ENCODE results near the gene WDCP.
"Not testable (repeated sequence)": the region's sequence is repeated elsewhere in the genome, so short reads cannot be mapped to it uniquely, and the experiment has no call there.

The WDCP gene

GRCh38 chr2:24058564-24059271, 11.5 kb upstream of the WDCP start:
- no peak for DNase-seq

DNA sequence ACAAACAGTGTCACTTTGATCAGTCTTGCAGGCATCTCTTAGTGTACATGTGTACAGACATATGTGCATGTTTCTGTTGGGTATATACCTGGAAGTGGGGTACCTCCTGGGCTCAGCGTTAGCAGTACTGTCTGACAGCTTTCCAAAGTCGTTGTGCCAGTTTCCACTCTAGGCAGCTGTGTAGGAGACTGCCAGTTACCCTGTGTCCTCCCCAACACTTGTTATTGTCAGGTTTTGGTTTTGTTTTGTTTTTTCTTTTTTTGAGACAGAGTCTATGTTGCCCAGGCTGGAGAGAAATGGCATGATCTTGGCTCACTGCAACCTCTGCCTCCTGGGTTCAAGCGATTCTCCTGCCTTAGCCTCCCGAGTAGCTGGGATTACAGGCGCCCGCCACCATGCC, 8.6 kb upstream of the WDCP start:
- DNase-seq, result no peak

DNA sequence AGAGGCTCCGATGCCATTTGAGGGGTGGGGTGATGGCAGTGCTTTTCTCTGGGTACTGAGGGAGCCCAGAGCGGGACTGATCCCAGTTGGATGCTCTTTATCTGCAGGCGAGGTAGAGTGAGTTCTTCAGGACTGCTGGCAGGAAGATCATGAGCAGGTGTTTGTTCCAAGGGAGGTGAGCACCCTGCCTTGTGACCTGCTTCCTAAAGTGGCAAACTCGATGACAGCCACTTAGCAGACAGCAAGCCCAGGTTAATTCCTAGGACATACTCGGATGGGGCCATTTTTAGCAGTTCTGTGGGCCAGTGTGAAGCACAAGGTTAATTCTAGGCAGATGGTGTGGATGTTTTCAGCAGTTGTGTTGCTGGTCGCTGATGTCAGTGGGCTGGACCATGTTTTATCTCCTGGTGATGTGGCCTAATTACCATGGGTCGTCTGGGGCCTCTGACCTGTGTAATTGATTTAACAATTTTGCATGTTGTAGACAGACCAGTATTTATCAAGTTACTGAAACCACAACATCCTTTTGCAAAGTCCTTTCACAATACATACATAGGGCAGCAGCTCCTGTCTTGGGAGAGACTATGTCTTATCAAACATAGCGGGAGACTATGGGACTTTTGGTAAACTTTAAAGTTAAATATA, 7.3 kb upstream of the WDCP start:
- no peak for DNase-seq

GRCh38 chr2:24052951-24053350, 5.8 kb upstream of the WDCP start:
- DNase-seq, result no peak

DNA sequence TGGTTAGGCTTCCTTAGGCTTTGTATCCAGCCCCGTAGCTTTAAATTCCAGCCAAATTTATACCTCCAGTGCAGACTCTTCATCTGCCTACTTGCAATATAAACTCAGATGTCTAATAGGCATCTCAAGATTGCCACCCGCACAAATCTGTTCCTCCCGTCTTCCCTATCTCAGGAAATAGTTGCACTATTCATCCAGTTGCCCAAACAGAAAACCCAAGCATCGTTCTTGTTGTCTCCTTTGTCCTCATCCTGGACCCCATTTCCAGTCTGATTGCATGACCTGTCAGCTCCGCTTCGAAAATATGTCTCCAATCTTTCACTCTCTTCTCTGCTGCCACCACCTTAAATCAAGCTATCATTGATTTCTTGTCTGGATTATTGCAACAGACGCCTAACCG, 4.6 kb upstream of the WDCP start:
- no peak for DNase-seq

DNA sequence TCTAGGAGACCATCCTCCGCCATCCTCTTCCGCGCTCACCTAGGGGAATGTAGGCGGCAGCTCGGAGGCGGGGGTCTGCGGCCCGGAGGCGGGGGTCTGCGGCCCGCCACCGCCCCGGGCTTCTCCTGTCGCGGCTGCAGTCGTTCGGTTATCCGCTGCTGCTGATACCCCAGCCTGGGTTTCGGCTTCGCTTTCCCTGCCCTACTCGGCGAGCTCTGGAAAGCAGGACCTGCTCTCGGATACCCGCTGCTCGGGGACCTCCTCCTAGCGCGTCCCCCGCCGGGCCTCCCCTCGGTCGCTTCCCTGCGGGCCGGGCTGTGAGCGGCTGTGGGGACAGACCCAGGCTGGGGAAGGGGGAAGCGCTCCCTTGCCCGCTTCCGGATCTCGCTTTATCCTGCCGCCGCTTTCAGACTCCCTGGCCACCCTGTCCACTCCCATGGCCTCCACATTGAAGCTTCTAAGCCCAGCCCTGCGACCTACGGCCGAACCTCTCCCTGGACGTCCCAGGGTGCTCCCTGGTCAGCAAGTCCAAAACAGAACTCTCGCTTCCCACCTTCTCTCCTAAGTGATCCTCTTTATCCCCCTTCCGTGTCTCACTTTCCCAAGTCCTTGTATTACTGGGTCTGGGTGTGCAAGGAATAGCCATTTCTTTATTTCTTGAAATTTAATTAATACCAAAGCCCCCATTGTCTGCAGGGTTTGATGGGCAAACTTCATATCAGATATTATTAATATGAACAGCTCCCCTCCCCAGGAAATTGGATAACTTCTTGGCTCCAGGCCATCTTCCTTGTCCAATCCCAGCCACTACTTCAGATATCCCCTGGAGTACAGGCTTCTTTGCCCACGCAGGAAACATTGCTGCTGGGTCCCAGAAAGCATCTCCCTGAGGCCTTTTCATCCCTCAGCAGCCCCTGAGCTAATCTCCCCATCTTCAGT, 3.1 kb upstream of the WDCP start:
- DNase-seq, result no peak

DNA sequence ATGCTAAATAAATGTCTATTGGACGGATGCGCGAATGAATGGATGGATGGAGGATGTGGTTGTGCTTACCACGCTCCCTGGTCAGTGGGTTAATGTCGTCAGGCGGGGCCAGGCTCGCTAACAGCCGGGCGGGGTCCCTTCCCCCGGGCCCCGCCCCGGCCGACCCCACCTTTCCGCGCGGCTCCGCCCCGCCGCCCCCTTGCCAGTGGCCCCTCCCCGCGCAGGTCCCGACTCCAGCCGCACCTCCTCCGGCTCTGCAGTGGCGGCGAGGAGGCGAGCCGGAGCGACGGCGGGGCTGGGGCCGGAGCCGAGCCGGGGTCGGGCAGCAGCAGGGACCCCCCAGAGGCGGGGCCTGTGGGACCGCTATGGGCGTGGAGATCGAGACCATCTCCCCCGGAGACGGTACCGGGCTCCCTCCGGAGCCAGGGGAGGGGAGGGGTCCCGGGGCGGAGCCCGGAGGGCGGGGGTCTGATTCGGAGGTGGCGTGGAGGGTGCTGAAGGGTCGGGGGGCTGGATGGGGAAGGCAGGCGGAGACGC, 2.4 kb upstream of the WDCP start, which contains the start of gene FKBP1B:
Gene FKBP1B (plus strand): TSS at position 257 of the 537 bp plus-strand sequence. CDS start 109 bp downstream, at position 366.
- DNase-seq, result peak; percentile 75

- DNase-seq, result peak; percentile 64
These were observed 1.7 kb upstream of the WDCP start for GRCh38 chr2:24048769-24049484.

- no peak for DNase-seq
These were observed 477 bp upstream of the WDCP start for GRCh38 chr2:24047703-24048033.

- DNase-seq, result no peak
These were observed 627 bp downstream of the WDCP start for GRCh38 chr2:24046599-24046929.

GRCh38 chr2:24045511-24046508, 1.4 kb downstream of the WDCP start:
- no peak for DNase-seq

DNA sequence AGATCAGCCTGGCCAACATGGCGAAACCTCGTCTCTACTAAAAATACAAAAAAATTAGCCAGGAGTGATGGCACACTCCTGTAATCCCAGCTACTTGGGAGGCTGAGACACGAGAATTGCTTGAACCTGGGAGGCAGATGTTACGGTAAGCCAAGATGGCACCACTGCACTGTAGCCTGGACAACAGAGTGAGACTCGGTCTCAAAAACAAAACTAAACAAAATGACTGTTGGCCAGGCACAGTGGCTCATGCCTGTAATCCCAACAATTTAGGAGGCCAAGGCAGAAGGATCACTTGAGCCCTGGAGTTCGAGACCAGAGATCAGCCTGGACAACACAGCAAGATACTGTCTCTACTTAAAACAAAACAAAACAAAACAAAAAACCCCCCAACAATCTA, 4.1 kb downstream of the WDCP start:
- DNase-seq, result not testable (repeated sequence)

DNA sequence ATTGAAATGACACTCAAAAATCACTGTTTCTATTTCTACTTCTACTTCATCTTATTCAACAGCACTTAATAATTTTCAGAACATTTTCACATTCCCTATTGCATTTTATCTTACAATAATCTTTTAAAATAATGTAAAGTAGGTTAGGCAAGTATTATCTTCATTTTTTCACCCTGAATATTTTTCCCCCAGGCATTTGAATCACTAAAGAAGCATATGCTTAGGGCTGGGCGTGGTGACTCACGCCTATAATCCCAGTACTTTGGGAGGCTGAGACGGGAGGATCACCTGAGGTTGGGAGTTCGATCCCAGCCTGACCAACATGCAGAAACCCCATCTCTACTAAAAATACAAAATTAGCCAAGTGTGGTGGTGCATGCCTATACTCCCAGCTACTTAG, 6.7 kb downstream of the WDCP start:
- DNase-seq, result no peak

- DNase-seq, result no peak
These were observed 8.2 kb downstream of the WDCP start for GRCh38 chr2:24038786-24039499.

GRCh38 chr2:24026233-24026632, 21.0 kb downstream of the WDCP start:
- DNase-seq, result no peak

GRCh38 chr2:24024996-24025663, 22.1 kb downstream of the WDCP start:
- DNase-seq, result no peak

GRCh38 chr2:24024018-24024417, 23.2 kb downstream of the WDCP start:
- DNase-seq, result no peak

GRCh38 chr2:24022975-24023575, 24.1 kb downstream of the WDCP start:
- DNase-seq, result no peak

DNA sequence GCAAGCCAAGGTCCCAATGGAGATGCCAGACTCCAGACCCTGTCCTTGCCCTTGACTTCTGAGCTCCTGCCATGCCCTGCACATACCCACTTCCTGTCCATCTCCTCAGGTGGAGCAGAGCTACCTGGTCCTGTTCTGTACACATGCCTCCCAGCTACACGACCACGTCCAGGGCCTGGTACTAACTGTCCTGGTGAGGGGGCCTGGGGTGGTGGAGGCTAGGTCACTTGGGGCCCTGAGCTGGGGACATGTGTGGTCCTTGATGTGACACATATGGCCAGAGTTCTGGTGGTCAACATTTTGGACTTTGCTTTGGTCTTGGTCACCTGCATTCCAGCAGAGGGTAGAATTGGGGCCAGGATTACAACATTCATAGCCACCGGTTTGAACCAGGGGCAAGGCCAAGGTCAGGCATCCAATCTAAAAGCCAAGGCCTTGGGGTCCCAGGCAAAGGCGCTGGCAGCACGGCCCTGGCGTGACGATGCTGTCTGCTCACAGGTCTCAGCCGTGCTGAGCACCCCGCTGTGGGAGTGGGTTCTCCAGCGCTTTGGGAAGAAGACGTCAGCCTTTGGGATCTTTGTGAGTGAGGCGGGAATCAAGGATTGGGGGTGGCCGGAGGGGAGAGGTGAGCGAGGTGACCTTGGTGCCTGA, 24.7 kb downstream of the WDCP start:
- DNase-seq, result no peak
